HG03378 (cell line): ENCODE results near the gene ACSM4.
"Not testable (repeated sequence)": the region's sequence is repeated elsewhere in the genome, so short reads cannot be mapped to it uniquely, and the experiment has no call there.

Experiments
- ATAC-seq: cut with Tn5 transposase; IDR thresholded peaks from one replicate; pipeline ENCODE4 v1.9.1; 2021; ENCODE audit warnings: mild to moderate bottlenecking, moderate library complexity; ENCODE audit not compliant: unreplicated experiment

Gene ACSM4

GRCh38 chr12:7327918-7328317 lies 24.0 kb downstream of the ACSM4 start:
- ATAC-seq, result no peak

- ATAC-seq, result not testable (repeated sequence)
Measured at GRCh38 chr12:7337790-7338189, 33.9 kb downstream of the ACSM4 start.

- ATAC-seq, result no peak
Measured at GRCh38 chr12:7339675-7340074, 35.8 kb downstream of the ACSM4 start.

- ATAC-seq, result no peak
Measured at GRCh38 chr12:7344833-7345606, 41.1 kb downstream of the ACSM4 start.

- ATAC-seq, result no peak
Measured at GRCh38 chr12:7346551-7347225, 42.8 kb downstream of the ACSM4 start.

- no peak for ATAC-seq
Measured at GRCh38 chr12:7349418-7349817, 45.5 kb downstream of the ACSM4 start.

- ATAC-seq, result no peak
Measured at GRCh38 chr12:7351177-7351576, 47.3 kb downstream of the ACSM4 start.

- no peak for ATAC-seq
Measured at GRCh38 chr12:7352661-7353060, 48.8 kb downstream of the ACSM4 start.

- no peak for ATAC-seq
Measured at GRCh38 chr12:7354529-7354928, 50.7 kb downstream of the ACSM4 start.

- no peak for ATAC-seq
Measured at GRCh38 chr12:7361265-7361664, 57.4 kb downstream of the ACSM4 start.

GRCh38 chr12:7362734-7363133 lies 58.9 kb downstream of the ACSM4 start:
- ATAC-seq, result no peak

- ATAC-seq, result no peak
Measured at GRCh38 chr12:7369274-7369729, 65.4 kb downstream of the ACSM4 start.

GRCh38 chr12:7373226-7373625 lies 69.4 kb downstream of the ACSM4 start:
- ATAC-seq, result no peak

- no peak for ATAC-seq
Measured at GRCh38 chr12:7374423-7375144, 70.7 kb downstream of the ACSM4 start.

GRCh38 chr12:7375145-7375543 lies 71.3 kb downstream of the ACSM4 start:
- ATAC-seq, result no peak

- no peak for ATAC-seq
Measured at GRCh38 chr12:7376196-7376595, 72.3 kb downstream of the ACSM4 start.
